Measurements from ENCODE around the gene ACIN1. TPM values are rescaled to one million over a fixed set of nuclear protein-coding genes. Genes with fewer than 3 reads are reported as not detected.
A peak's percentile ranks its signal among the peaks of the same experiment; 100 is the strongest.

The ACIN1 gene
- polyA plus RNA-seq, 1 donor: 225 TPM

GRCh38 chr14:23067847-23068788 is 26.8 kb downstream of the ACIN1 start:
- Histone ChIP-seq H3K4me3 (ENCODE audit: low read length) (no peak overlapping the region), H3K9me3 (ENCODE audit: control insufficient read depth, low read depth, low read length) (no peaks in the 10 kb centered on the region), H3K27ac (ENCODE audit: low read length) (no peak overlapping the region), H3K27me3 (ENCODE audit: control insufficient read depth, insufficient read depth, low read length) (no peaks in the 10 kb centered on the region), H3K4me1 (ENCODE audit: control insufficient read depth, insufficient read depth, low read length) (peaks cover 29% of the 10 kb centered on the region), H3K36me3 (ENCODE audit: control insufficient read depth, insufficient read depth, low read length) (peaks cover 72% of the 10 kb centered on the region)
- no CpG with 5 or more reads among the region's 14 CpGs for WGBS (ENCODE audit: insufficient coverage, low lambda C conversion rate)
- no peak for DNase-seq

GRCh38 chr14:23066855-23067744 is 27.8 kb downstream of the ACIN1 start:
- 94% methylated on average over 6 of the region's 23 CpGs for WGBS (ENCODE audit: insufficient coverage, low lambda C conversion rate)
- Histone ChIP-seq H3K27me3 (ENCODE audit: control insufficient read depth, insufficient read depth, low read length) (no peaks in the 10 kb centered on the region), H3K4me1 (ENCODE audit: control insufficient read depth, insufficient read depth, low read length) (peaks cover 19% of the 10 kb centered on the region), H3K36me3 (ENCODE audit: control insufficient read depth, insufficient read depth, low read length) (peaks cover 72% of the 10 kb centered on the region), H3K4me3 (ENCODE audit: low read length) (no peak overlapping the region), H3K9me3 (ENCODE audit: control insufficient read depth, low read depth, low read length) (no peaks in the 10 kb centered on the region), H3K27ac (ENCODE audit: low read length) (no peak overlapping the region)
- DNase-seq: no peak

DNA sequence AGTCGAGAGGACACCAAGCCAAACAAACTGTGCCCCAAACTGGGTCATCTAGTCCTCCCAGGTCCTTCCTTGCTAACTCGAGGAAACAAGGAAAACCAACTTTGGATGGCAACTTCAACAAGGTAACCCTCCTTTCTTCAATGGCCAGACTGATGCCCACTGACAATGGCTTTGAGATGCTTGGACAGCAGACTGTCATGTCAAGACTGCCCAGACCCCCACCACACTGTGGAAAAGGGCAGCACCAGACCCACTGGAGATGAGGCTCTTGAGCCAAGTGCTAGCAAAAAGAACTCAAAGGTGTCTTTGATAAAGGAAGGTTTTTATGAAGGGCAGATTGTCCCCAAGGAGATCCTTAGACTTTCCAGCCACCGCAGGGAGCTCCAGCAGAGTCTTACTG is 28.6 kb downstream of the ACIN1 start:
- no peak overlapping the region for H3K4me3 ChIP-seq (ENCODE audit: low read length)
- no CpG with 5 or more reads among the region's 3 CpGs for WGBS (ENCODE audit: insufficient coverage, low lambda C conversion rate)
- no peak overlapping the region for H3K27ac ChIP-seq (ENCODE audit: low read length)
- H3K36me3 ChIP-seq (ENCODE audit: control insufficient read depth, insufficient read depth, low read length): peaks cover 75% of the 10 kb centered on the region
- no peaks in the 10 kb centered on the region for H3K27me3 ChIP-seq (ENCODE audit: control insufficient read depth, insufficient read depth, low read length)
- no peak for DNase-seq
- H3K9me3 ChIP-seq (ENCODE audit: control insufficient read depth, low read depth, low read length): no peaks in the 10 kb centered on the region
- peaks cover 12% of the 10 kb centered on the region for H3K4me1 ChIP-seq (ENCODE audit: control insufficient read depth, insufficient read depth, low read length)

- 100% methylated on average over 3 of the region's 5 CpGs for WGBS (ENCODE audit: insufficient coverage, low lambda C conversion rate)
- H3K27ac ChIP-seq (ENCODE audit: low read length): no peak overlapping the region
- H3K36me3 ChIP-seq (ENCODE audit: control insufficient read depth, insufficient read depth, low read length): peaks cover 92% of the 10 kb centered on the region
Observed at GRCh38 chr14:23063601-23064000, 31.3 kb downstream of the ACIN1 start.

GRCh38 chr14:23062002-23062401 is 32.9 kb downstream of the ACIN1 start:
- no peak for DNase-seq

More at GRCh38 chr14:23063601-23064000, 31.3 kb downstream of the ACIN1 start:
- Histone ChIP-seq H3K27me3 (ENCODE audit: control insufficient read depth, insufficient read depth, low read length) (no peaks in the 10 kb centered on the region), H3K9me3 (ENCODE audit: control insufficient read depth, low read depth, low read length) (no peaks in the 10 kb centered on the region), H3K4me3 (ENCODE audit: low read length) (no peak overlapping the region), H3K4me1 (ENCODE audit: control insufficient read depth, insufficient read depth, low read length) (no peaks in the 10 kb centered on the region)
- no peak for DNase-seq

GRCh38 chr14:23060536-23061260 is 34.2 kb downstream of the ACIN1 start:
- no peak for DNase-seq

More at GRCh38 chr14:23062002-23062401, 32.9 kb downstream of the ACIN1 start:
- Histone ChIP-seq H3K27ac (ENCODE audit: low read length) (no peak overlapping the region), H3K4me3 (ENCODE audit: low read length) (no peak overlapping the region), H3K4me1 (ENCODE audit: control insufficient read depth, insufficient read depth, low read length) (peaks cover 2% of the 10 kb centered on the region), H3K9me3 (ENCODE audit: control insufficient read depth, low read depth, low read length) (no peaks in the 10 kb centered on the region), H3K27me3 (ENCODE audit: control insufficient read depth, insufficient read depth, low read length) (no peaks in the 10 kb centered on the region), H3K36me3 (ENCODE audit: control insufficient read depth, insufficient read depth, low read length) (peaks cover 78% of the 10 kb centered on the region)
- no CpG with 5 or more reads among the region's 4 CpGs for WGBS (ENCODE audit: insufficient coverage, low lambda C conversion rate)

DNA sequence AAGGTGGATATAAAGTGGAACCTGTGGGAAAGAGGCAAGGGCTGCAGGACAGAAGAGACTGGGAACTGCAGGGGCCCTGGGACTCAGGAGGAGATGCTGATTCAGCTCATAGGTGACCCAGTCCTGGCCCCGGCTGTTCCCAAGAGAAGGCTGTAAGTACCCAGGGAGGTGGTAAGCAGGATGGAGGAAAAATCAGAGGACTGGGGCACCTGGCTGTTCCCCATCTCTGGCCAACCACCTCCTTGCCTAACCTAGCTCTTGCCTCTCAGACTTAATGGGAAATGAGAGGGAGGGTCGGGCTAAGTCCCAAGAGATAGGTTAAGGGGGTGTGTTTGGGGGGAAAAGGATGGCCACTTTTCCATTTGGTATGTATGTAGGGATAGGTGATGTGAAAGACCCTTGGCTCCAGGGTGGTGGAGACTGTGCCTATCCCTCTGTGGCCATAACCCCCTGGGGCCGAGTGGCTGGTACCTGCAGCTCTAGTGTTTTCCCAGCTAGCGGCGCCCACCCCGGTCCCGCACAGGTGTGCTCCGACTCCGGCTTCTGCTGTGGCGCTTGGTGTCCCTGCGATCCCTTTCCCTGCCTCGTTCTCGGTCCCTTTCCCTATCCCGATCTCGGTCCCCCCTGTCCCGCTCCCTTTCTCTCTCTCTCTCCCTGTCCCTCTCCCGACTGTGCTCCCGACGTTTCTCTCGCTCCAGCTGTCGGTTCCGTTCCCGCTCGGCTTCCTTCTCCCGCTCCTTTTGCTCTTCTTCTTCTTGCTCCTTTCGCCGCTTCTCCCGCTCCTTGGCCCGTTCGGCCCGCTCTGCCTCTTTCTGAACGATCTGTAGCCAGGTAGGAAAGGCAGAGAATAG is 36.1 kb downstream of the ACIN1 start:
- Histone ChIP-seq H3K36me3 (ENCODE audit: control insufficient read depth, insufficient read depth, low read length) (peaks cover 48% of the 10 kb centered on the region), H3K4me3 (ENCODE audit: low read length) (no peak overlapping the region), H3K27ac (ENCODE audit: low read length) (no peak overlapping the region), H3K27me3 (ENCODE audit: control insufficient read depth, insufficient read depth, low read length) (no peaks in the 10 kb centered on the region), H3K9me3 (ENCODE audit: control insufficient read depth, low read depth, low read length) (no peaks in the 10 kb centered on the region), H3K4me1 (ENCODE audit: control insufficient read depth, insufficient read depth, low read length) (peaks cover 13% of the 10 kb centered on the region)
- 92% methylated on average over 7 of the region's 32 CpGs for WGBS (ENCODE audit: insufficient coverage, low lambda C conversion rate)
- no peak for DNase-seq

More at GRCh38 chr14:23060536-23061260, 34.2 kb downstream of the ACIN1 start:
- no peaks in the 10 kb centered on the region for H3K27me3 ChIP-seq (ENCODE audit: control insufficient read depth, insufficient read depth, low read length)
- peaks cover 13% of the 10 kb centered on the region for H3K4me1 ChIP-seq (ENCODE audit: control insufficient read depth, insufficient read depth, low read length)
- H3K27ac ChIP-seq (ENCODE audit: low read length): no peak overlapping the region
- peaks cover 66% of the 10 kb centered on the region for H3K36me3 ChIP-seq (ENCODE audit: control insufficient read depth, insufficient read depth, low read length)
- WGBS (ENCODE audit: insufficient coverage, low lambda C conversion rate): no CpG with 5 or more reads among the region's 17 CpGs
- H3K9me3 ChIP-seq (ENCODE audit: control insufficient read depth, low read depth, low read length): no peaks in the 10 kb centered on the region
- H3K4me3 ChIP-seq (ENCODE audit: low read length): no peak overlapping the region

GRCh38 chr14:23057757-23058653 is 36.9 kb downstream of the ACIN1 start:
- Histone ChIP-seq H3K4me1 (ENCODE audit: control insufficient read depth, insufficient read depth, low read length) (peaks cover 13% of the 10 kb centered on the region), H3K9me3 (ENCODE audit: control insufficient read depth, low read depth, low read length) (no peaks in the 10 kb centered on the region), H3K36me3 (ENCODE audit: control insufficient read depth, insufficient read depth, low read length) (peaks cover 42% of the 10 kb centered on the region), H3K27ac (ENCODE audit: low read length) (peak overlapping the region; percentile 48), H3K4me3 (ENCODE audit: low read length) (peak overlapping the region; percentile 69), H3K27me3 (ENCODE audit: control insufficient read depth, insufficient read depth, low read length) (no peaks in the 10 kb centered on the region)
- no CpG with 5 or more reads among the region's 51 CpGs for WGBS (ENCODE audit: insufficient coverage, low lambda C conversion rate)
- DNase-seq: peak; percentile 84 to 87

Measured in large intestine (tissue), 3 donors.